ENCODE results near the gene RXRA. TPM values are rescaled to one million over a fixed set of nuclear protein-coding genes. Genes with fewer than 3 reads are reported as not detected.

Gene RXRA
- total RNA-seq, 4 donors from 2014 or later, result 53.3 to 87.8 (median 69.6) TPM

DNA sequence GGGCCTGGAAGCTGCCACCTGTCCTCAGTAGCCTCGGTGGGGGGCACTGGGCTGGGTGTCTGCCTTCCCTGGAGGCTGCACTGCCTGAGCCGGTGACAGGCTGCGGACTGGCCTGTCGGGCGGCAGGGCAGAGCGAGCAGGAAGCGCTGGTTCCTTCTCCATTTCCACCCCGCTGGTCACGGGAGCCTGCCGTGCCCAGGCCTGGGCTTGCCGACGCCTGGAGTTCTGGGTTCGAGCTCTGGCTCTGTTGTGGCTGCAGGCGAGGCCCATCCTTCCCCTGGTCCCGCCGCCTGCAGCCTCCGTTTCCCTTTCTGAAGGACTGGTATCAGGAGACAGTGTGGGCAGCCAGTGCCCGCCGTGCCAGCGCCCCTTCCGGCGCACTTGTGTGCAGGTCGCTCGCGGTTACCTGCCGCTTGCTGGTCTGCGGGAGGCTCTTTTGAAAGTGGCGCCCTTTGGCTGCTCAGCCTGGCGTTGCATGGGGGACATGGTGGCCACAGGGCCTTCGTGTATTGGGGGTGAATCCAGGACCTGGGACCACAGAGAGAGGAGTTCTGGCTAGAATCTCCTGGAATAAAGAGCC is 34.0 kb downstream of the RXRA start:
- ATAC-seq (ENCODE audit: low FRiP score) (no peak), DNase-seq (ENCODE audit: low spot score) (no peak)
- TF ChIP-seq, protein P1, sequence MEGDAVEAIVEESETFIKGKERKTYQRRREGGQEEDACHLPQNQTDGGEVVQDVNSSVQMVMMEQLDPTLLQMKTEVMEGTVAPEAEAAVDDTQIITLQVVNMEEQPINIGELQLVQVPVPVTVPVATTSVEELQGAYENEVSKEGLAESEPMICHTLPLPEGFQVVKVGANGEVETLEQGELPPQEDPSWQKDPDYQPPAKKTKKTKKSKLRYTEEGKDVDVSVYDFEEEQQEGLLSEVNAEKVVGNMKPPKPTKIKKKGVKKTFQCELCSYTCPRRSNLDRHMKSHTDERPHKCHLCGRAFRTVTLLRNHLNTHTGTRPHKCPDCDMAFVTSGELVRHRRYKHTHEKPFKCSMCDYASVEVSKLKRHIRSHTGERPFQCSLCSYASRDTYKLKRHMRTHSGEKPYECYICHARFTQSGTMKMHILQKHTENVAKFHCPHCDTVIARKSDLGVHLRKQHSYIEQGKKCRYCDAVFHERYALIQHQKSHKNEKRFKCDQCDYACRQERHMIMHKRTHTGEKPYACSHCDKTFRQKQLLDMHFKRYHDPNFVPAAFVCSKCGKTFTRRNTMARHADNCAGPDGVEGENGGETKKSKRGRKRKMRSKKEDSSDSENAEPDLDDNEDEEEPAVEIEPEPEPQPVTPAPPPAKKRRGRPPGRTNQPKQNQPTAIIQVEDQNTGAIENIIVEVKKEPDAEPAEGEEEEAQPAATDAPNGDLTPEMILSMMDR (IDR thresholded peaks at IDR 0.05), result no peak

DNA sequence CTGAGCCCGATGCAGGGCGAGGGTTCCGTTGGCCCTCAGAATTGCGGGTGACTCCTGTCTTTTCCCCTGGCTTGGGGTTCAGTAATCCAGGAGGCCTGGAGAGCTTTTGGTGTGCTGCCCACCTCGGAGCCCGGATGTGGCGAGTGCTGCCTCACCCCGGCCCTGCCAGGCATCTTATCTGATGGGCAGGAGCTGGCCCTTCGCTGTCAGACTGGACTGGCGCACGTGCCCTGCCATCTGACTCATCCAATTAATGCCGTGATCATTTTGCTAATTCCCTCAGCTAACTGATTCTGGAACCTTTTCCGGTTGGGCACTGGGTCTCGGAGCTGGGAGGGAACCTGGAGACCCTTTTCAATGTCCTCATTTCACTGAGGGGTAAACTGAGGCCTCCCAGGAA is 34.6 kb downstream of the RXRA start:
- no peak for DNase-seq (ENCODE audit: low spot score)
- ATAC-seq (ENCODE audit: low FRiP score), result no peak

DNA sequence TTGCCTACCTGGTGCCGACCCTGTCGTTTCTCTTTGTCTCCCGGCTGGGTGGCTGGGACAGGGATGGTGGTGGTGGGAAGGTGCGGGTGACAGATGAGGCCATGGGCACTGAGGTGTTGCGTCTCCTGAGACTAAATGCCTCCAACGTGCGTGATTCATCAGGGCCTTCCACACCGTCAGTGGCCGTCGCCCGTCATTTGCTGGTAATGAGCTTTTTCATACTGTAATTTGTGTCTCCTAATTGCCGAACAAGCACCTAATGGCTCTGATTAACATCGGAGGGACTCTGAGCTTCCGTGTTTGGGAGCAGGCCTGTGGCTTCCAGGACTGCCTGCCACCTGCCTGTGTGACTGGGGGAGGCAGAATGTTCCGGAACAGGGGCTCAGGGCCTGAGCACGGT is 35.2 kb downstream of the RXRA start:
- TF ChIP-seq, protein P1 (IDR thresholded peaks at IDR 0.05), result no peak
- no peak for ATAC-seq (ENCODE audit: low FRiP score)

More for the DNA sequence above, 34.6 kb downstream of the RXRA start:
- TF ChIP-seq, protein P1 (IDR thresholded peaks at IDR 0.05), result no peak

DNA sequence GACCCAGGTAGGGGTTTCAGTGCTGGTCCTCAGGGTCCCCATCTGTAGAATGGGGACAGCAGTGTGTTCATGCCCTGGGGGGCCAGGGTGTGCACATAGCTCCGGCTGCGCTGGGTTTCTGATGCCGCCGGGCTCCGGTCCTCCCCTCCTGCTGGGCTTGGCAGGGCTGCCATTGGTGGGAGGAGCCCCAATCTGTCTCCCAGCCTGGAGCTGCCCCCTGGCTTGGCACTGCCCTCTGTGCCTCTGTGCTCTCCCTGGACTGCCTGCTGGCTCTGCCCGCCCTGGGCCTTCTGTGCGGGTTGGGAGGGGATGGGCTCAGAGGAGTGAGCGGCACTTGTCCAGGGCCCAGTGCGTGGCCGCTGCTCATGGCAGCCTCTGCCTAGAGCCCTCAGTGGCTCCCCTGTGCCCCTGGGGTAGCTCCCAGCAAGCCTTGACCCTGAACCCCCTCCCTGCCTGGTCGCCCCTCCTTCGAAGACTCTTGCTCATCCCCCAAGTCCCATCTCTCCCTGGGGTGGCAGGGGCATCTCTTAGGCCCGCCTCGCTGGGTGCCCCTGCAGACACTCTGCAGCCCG is 35.7 kb downstream of the RXRA start:
- no peak for DNase-seq (ENCODE audit: low spot score)
- ATAC-seq (ENCODE audit: low FRiP score), result no peak
- TF ChIP-seq, protein P1 (IDR thresholded peaks at IDR 0.05), result no peak

More for the DNA sequence above, 35.2 kb downstream of the RXRA start:
- no peak for DNase-seq (ENCODE audit: low spot score)

DNA sequence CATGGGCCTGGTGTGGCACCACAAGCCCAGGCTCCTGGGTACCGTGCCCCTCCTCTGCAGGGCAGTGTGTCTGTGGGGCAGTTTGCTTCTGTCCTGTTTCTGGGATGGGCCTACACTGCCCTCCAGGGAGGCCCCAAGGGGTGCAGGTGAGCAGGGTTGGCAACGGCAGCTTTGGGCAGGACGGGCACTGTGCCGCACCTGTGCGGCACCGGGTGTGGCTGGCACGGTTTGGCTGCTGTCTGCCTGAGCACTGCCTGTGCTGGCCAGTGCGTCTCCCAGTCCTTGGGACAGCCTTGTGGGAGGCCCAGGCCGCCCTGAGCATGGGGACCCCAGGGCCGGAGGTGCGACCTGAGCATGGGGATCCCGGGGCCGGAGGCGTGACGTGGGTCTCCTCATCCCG is 37.2 kb downstream of the RXRA start:
- TF ChIP-seq, protein P1 (IDR thresholded peaks at IDR 0.05), result no peak
- DNase-seq (ENCODE audit: low spot score), result no peak
- no peak for ATAC-seq (ENCODE audit: low FRiP score)

DNA sequence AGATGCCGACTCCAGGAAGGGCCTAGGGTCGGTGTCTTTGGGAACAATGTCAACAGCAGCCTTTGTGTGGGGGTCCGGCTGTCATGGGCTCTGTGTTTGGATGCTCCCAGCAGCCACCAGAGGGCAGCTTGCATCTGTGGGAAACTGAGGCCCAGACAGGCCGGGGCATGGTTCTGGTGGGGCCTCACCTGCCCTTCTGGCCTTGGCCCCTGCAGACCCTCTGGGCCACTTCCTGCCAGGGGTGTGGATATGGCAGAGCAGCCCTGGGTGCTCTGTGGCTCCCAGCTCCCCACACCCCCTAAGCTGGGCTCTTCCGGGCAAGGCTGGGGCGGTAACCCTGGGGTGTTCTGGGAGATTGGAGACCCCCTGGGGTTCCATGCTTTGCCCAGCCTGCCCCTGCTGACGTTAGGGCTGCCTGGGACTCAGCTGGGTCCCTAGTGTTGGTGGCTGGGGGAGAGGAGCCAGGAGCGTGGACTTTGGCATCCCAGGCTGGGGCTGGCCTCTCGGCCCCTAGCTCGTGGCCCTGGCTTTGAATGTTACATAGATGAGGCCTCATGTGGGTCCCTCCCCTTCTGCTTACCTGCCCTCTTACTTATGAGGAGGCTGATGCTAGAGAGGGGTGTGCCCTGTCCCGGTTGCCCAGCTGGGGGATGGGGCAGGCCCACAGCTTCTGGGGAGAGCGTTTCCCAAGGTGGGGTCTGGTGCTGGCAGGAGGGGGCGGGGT is 38.3 kb downstream of the RXRA start:
- DNase-seq (ENCODE audit: low spot score) (no peak), ATAC-seq (ENCODE audit: low FRiP score) (no peak)
- TF ChIP-seq, protein P1 (IDR thresholded peaks at IDR 0.05), result no peak
